SH-SY5Y (cell line): ENCODE data around the gene NID2.

Source experiments
- GATA2 ChIP-seq: IDR thresholded peaks from 2 replicates; pipeline ENCODE4 v1.6.1; 2011; ENCODE audit warnings: mild to moderate bottlenecking, low read depth, low read length
- GATA3 ChIP-seq: IDR thresholded peaks from 2 replicates; pipeline ENCODE4 v1.6.1; 2011; ENCODE audit warnings: low read depth, mild to moderate bottlenecking, low read length, moderate library complexity

NID2 gene

GRCh38 chr14:52054678-52055077 lies 14.2 kb downstream of the NID2 start:
- no peak for TF ChIP-seq GATA3
- TF ChIP-seq GATA2 = no peak

- TF ChIP-seq GATA3 (no peak), GATA2 (no peak)
Observed at GRCh38 chr14:52053044-52053443, 15.8 kb downstream of the NID2 start.

- no peak for TF ChIP-seq GATA3
Observed at GRCh38 chr14:52052288-52052943, 16.4 kb downstream of the NID2 start.

GRCh38 chr14:52051871-52052270 lies 17.0 kb downstream of the NID2 start:
- TF ChIP-seq GATA2 (no peak), GATA3 (no peak)

- TF ChIP-seq GATA3 (no peak), GATA2 (no peak)
Observed at GRCh38 chr14:52051251-52051650, 17.6 kb downstream of the NID2 start.

GRCh38 chr14:52049721-52050588 lies 18.9 kb downstream of the NID2 start:
- TF ChIP-seq GATA2 = no peak

- TF ChIP-seq GATA3 (no peak), GATA2 (no peak)
Observed at GRCh38 chr14:52049271-52049670, 19.6 kb downstream of the NID2 start.

GRCh38 chr14:52048641-52049204 lies 20.1 kb downstream of the NID2 start:
- TF ChIP-seq GATA2 (no peak), GATA3 (no peak)

GRCh38 chr14:52048116-52048515 lies 20.7 kb downstream of the NID2 start:
- TF ChIP-seq GATA3 (no peak), GATA2 (no peak)

- no peak for TF ChIP-seq GATA3
- no peak for TF ChIP-seq GATA2
Observed at GRCh38 chr14:52046376-52046917, 22.4 kb downstream of the NID2 start.

- no peak for TF ChIP-seq GATA3
- TF ChIP-seq GATA2 = no peak
Observed at GRCh38 chr14:52044791-52045522, 23.9 kb downstream of the NID2 start.

GRCh38 chr14:52043690-52044089 lies 25.2 kb downstream of the NID2 start:
- no peak for TF ChIP-seq GATA3
- no peak for TF ChIP-seq GATA2

GRCh38 chr14:52042371-52043289 lies 26.2 kb downstream of the NID2 start:
- no peak for TF ChIP-seq GATA2
- TF ChIP-seq GATA3 = no peak
